22Rv1 (cell line): ENCODE data around the gene EXOC4.

ENCODE experiments used
- ZFX ChIP-seq: fragments of 450-650 bp; IDR thresholded peaks from 2 replicates; pipeline ENCODE4 v1.6.1; 2017; ENCODE audit warnings: antibody characterized with exemption, borderline replicate concordance
- TF ChIP-seq, protein P1 (sequence below): fragments of 450-650 bp; IDR thresholded peaks from 2 replicates; pipeline ENCODE4 v1.5.1; 2017; ENCODE audit warnings: mild to moderate bottlenecking

DNA sequence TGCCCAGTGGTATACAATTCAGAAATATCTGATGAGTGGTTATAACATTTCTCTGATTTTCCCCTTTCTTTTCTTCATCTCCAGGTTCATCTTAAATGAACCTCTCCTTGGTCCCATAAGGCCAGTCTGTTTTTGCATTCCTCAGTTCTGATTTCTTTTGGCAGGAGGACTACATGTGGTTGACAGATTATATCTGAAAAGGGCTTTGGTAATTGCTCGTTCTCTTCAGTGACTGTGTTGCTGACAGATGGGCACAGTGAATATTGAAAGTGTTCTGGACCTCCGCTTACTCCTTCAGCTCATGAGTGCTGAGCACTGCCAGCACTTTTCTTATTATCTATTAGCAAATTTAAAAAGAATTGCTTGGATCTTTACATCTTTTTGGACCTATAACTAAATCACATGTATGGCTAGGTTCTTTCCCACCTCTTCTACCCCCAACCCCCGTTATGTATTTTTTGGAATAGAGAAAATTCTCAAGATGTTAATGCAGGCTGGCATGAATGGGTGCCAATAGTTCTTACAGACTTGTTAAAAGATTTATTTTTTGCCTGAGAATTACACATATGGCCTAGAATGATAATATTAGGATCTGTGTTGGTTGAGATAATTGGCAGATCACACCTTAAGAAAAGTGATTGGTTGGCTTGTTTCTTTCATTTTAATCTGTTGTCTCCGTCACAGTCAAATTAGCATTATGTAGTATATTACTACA is 323.0 kb downstream of the EXOC4 start:
- TF ChIP-seq, protein P1, sequence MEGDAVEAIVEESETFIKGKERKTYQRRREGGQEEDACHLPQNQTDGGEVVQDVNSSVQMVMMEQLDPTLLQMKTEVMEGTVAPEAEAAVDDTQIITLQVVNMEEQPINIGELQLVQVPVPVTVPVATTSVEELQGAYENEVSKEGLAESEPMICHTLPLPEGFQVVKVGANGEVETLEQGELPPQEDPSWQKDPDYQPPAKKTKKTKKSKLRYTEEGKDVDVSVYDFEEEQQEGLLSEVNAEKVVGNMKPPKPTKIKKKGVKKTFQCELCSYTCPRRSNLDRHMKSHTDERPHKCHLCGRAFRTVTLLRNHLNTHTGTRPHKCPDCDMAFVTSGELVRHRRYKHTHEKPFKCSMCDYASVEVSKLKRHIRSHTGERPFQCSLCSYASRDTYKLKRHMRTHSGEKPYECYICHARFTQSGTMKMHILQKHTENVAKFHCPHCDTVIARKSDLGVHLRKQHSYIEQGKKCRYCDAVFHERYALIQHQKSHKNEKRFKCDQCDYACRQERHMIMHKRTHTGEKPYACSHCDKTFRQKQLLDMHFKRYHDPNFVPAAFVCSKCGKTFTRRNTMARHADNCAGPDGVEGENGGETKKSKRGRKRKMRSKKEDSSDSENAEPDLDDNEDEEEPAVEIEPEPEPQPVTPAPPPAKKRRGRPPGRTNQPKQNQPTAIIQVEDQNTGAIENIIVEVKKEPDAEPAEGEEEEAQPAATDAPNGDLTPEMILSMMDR: no peak
- TF ChIP-seq ZFX: no peak
